ENCODE results near the gene ALKAL2. TPM values are rescaled to one million over a fixed set of nuclear protein-coding genes. Genes with fewer than 3 reads are reported as not detected.

ALKAL2 gene
- total and polyA plus RNA-seq, 2 donors (not counting 3 experiments of a cell fraction or from before 2014, with no cell fraction given), result not detected

GRCh38 chr2:278927-279320, 9.0 kb downstream of the ALKAL2 start:
- Histone ChIP-seq H3K9me3 (replicated peaks; ENCODE audit: control insufficient read depth, insufficient read depth, low read length) (no peaks in the 10 kb centered on the region), H4K20me1 (replicated peaks; ENCODE audit: control insufficient read depth, extremely low read depth, insufficient read depth, low read length) (peaks cover 2% of the 10 kb centered on the region), H3K4me2 (ENCODE audit: insufficient read depth, low read length) (no peak overlapping the region), H3K4me3 (replicated peaks in 1 of 3; ENCODE audit: insufficient read depth in 1 of 3, low read depth in 1 of 3, low read length in 3 of 3) (no peak overlapping the region), H3K27ac (ENCODE audit: insufficient read depth, low read depth, low read length) (no peak overlapping the region), H3K9me1 (replicated peaks; ENCODE audit: control insufficient read depth, extremely low read depth, insufficient read depth, low read length) (no peaks in the 10 kb centered on the region), H3K36me3 (ENCODE audit: control insufficient read depth in 2 of 2, extremely low read depth in 1 of 2, insufficient read depth in 2 of 2, low read length in 2 of 2) (peaks cover 11 to 25% of the 10 kb centered on the region in 2 experiments), H3K9ac (replicated peaks; ENCODE audit: extremely low read depth, insufficient read depth, low read length) (no peak overlapping the region), H3K4me1 (ENCODE audit: control insufficient read depth, extremely low read depth, insufficient read depth, low read length) (no peaks in the 10 kb centered on the region), H3K79me2 (ENCODE audit: control insufficient read depth, insufficient read depth, low read length) (peaks cover 20% of the 10 kb centered on the region), H2AFZ (ENCODE audit: low read depth, low read length) (no peak overlapping the region), H3K27me3 (ENCODE audit: control insufficient read depth in 2 of 2, insufficient read depth in 2 of 2, low read length in 2 of 2) (no peaks in the 10 kb centered on the region)
- intact Hi-C loops (cut with micrococcal nuclease), result no loop called here
- ChIA-PET CTCF (no interaction called here), POLR2A (no interaction called here)
- no peak for DNase-seq (ENCODE audit: low read depth, low spot score)
- dilution Hi-C loops (cut with MboI; ENCODE audit: extremely low pct_ligation_motif_present, low sequenced_read_pairs), result no loop called here
- no peak for FAIRE-seq
- BruUV-seq (replicated peaks), result no TSS peak
- TF ChIP-seq FOS (IDR thresholded peaks at IDR 0.05; ENCODE audit: borderline replicate concordance, insufficient read depth, low read length) (no peak), CTCF (IDR thresholded peaks at IDR 0.05; ENCODE audit: extremely low read depth in 1 of 2, insufficient read depth in 1 of 2, low read depth in 1 of 2, low read length in 2 of 2) (no peak), POLR2A (IDR thresholded peaks at IDR 0.05; ENCODE audit: low read depth, low read length) (no peak), MYC (IDR thresholded peaks at IDR 0.05; ENCODE audit: low read depth, low read length) (no peak), JUN (IDR thresholded peaks at IDR 0.05; ENCODE audit: borderline replicate concordance, insufficient read depth, insufficient read length, low read depth) (no peak), EZH2 (IDR thresholded peaks at IDR 0.05; ENCODE audit: borderline replicate concordance, low read depth, low read length, severe bottlenecking) (no peak), POLR2AphosphoS5 (IDR thresholded peaks at IDR 0.05; ENCODE audit: insufficient read depth, low read depth, low read length) (no peak), MAX (IDR thresholded peaks at IDR 0.05; ENCODE audit: insufficient read depth, insufficient read length) (no peak), GATA2 (IDR thresholded peaks at IDR 0.05; ENCODE audit: insufficient read depth, insufficient read length, low read depth, low read length) (no peak)
